CD4-positive, alpha-beta memory T cell (primary cell): Measurements from ENCODE around the gene AMFR. TPM values are rescaled to one million over a fixed set of nuclear protein-coding genes. Genes with fewer than 3 reads are reported as not detected.
"Not testable (repeated sequence)": the region's sequence is repeated elsewhere in the genome, so short reads cannot be mapped to it uniquely, and the experiment has no call there.

ENCODE experiments used
- CTCF ChIA-PET: fragments of 350-600 bp; sonication (Branson Sonifier 250); formaldehyde crosslinking; loops from one replicate; lab custom pipeline; 2021; ENCODE audit warnings: inconsistent platforms; ENCODE audit not compliant: partially characterized antibody; lab: Charles Lee
- POLR2A ChIA-PET: fragments of 350-600 bp; sonication (Branson Sonifier 250); formaldehyde crosslinking; loops from one replicate; lab custom pipeline; 2021; ENCODE audit not compliant: partially characterized antibody; lab: Charles Lee
- DNase-seq, 5 donors: peaks; one replicate each; pipeline versions ENCODE4 v3.0.0 to v3.0.0-alpha.2; 2020 to 2022; ENCODE audit warnings: mixed read lengths in 1 of 5
- H3K27ac ChIP-seq: one replicate; pipeline ENCODE4 v1.7.0; 2013; ENCODE audit warnings: low read depth, low read length
- H3K27me3 ChIP-seq: 2 replicates; pipeline ENCODE4 v1.7.0; 2013; ENCODE audit warnings: mild to moderate bottlenecking, low read length, moderate library complexity; ENCODE audit not compliant: insufficient read depth
- H3K36me3 ChIP-seq: 2 replicates; pipeline ENCODE4 v1.7.0; 2013; ENCODE audit warnings: mild to moderate bottlenecking, low read length, moderate library complexity; ENCODE audit not compliant: insufficient read depth
- H3K4me1 ChIP-seq: 2 replicates; pipeline ENCODE4 v1.7.0; 2013; ENCODE audit warnings: mild to moderate bottlenecking, low read length, moderate library complexity; ENCODE audit not compliant: insufficient read depth
- H3K4me3 ChIP-seq, 2 donors: one replicate each; pipeline ENCODE4 v1.7.0; 2013; ENCODE audit warnings: low read length in 2 of 2, mild to moderate bottlenecking in 1 of 2
- H3K9me3 ChIP-seq, 2 donors: one replicate each; pipeline ENCODE4 v1.7.0; 2013; ENCODE audit warnings: low read length in 2 of 2, control low read depth in 1 of 2; ENCODE audit not compliant: control insufficient read depth in 1 of 2
- H3K27ac Mint-ChIP-seq, 7 donors: one replicate each; pipeline ENCODE4 v1.8.0; 2020 to 2021; ENCODE audit warnings: mixed read lengths in 7 of 7, mild to moderate bottlenecking in 6 of 7, inconsistent platforms in 3 of 7, moderate library complexity in 3 of 7
- H3K27me3 Mint-ChIP-seq, 2 donors: one replicate each; pipeline ENCODE4 v1.8.0; 2020 to 2021; ENCODE audit warnings: mixed read lengths in 2 of 2
- H3K36me3 Mint-ChIP-seq, 2 donors: one replicate each; pipeline ENCODE4 v1.8.0; 2020 to 2021; ENCODE audit warnings: mixed read lengths in 2 of 2, inconsistent platforms in 1 of 2, mild to moderate bottlenecking in 1 of 2
- H3K4me1 Mint-ChIP-seq, 4 donors: one replicate each; pipeline ENCODE4 v1.8.0; 2020 to 2021; ENCODE audit warnings: mixed read lengths in 4 of 4, mild to moderate bottlenecking in 1 of 4
- H3K4me3 Mint-ChIP-seq, 8 donors: one replicate each; pipeline ENCODE4 v1.8.0; 2020 to 2021; ENCODE audit warnings: mixed read lengths in 8 of 8, mild to moderate bottlenecking in 7 of 8, moderate library complexity in 6 of 8, inconsistent platforms in 3 of 8
- H3K9me3 Mint-ChIP-seq, 8 donors: one replicate each; pipeline ENCODE4 v1.8.0; 2020 to 2021; ENCODE audit warnings: mixed read lengths in 8 of 8, mild to moderate bottlenecking in 5 of 8, inconsistent platforms in 3 of 8, moderate library complexity in 1 of 8
- intact Hi-C: fragments of 100-400 bp; cut with micrococcal nuclease; formaldehyde crosslinking; loops from one replicate; pipeline ENCODE4 v1.15.1; 2023
- polyA plus RNA-seq, 2 donors: library from polyadenylated mRNA; unstranded; fragments of 300-500 nt; fragmentation: Illumina TruSeq; gene quantifications; one replicate each; pipeline ENCODE4 v1.2.3, GENCODE V29; 2021
- total RNA-seq, 2 experiments: library from RNA; stranded (reverse); gene quantifications; one replicate each; pipeline ENCODE4 v1.2.3, GENCODE V29; 2021

AMFR gene
- total and polyA plus RNA-seq, 4 experiments from 2014 or later: 45.7 to 67.6 (median 60.4) TPM

- Histone ChIP-seq H3K9me3 (no peaks in the 10 kb centered on the region), H3K27ac (no peak overlapping the region), H3K27me3 (no peaks in the 10 kb centered on the region), H3K4me3 (no peak overlapping the region), H3K36me3 (peaks cover 24% of the 10 kb centered on the region), H3K4me1 (no peaks in the 10 kb centered on the region)
- Mint-ChIP-seq H3K36me3 (peaks cover 49 to 58% of the 10 kb centered on the region in 2 donors), H3K27ac (no peak overlapping the region), H3K4me3 (no peak overlapping the region), H3K9me3 (peaks cover 0 to 2% (median 0%) of the 10 kb centered on the region in 8 donors), H3K27me3 (no peaks in the 10 kb centered on the region), H3K4me1 (peaks cover 1 to 9% (median 4%) of the 10 kb centered on the region in 4 donors)
- intact Hi-C loops: no loop called here
- POLR2A ChIA-PET: no interaction called here
- DNase-seq: no peak
- CTCF ChIA-PET: interaction anchor here (1.3 kb wide), 1 partner anchor 43 kb away, joined by 3 read pairs; no protein-coding TSS in a partner anchor
Measured at GRCh38 chr16:56399047-56399446, 26.3 kb downstream of the AMFR start.

- H3K4me3 Mint-ChIP-seq, H3K27ac Mint-ChIP-seq, H3K27ac ChIP-seq, DNase-seq, H3K4me3 ChIP-seq, H3K27me3 ChIP-seq, H3K27me3 Mint-ChIP-seq, H3K9me3 ChIP-seq, POLR2A ChIA-PET, H3K4me1 ChIP-seq, H3K9me3 Mint-ChIP-seq, CTCF ChIA-PET, intact Hi-C loops: not testable (repeated sequence)
- Mint-ChIP-seq H3K4me1 (peaks cover 6 to 12% (median 9%) of the 10 kb centered on the region in 4 donors), H3K36me3 (peaks cover 58 to 62% of the 10 kb centered on the region in 2 donors)
- H3K36me3 ChIP-seq: peaks cover 12% of the 10 kb centered on the region
Measured at GRCh38 chr16:56396724-56397123, 28.6 kb downstream of the AMFR start.

GRCh38 chr16:56389554-56389953, 35.8 kb downstream of the AMFR start:
- Mint-ChIP-seq H3K27ac (peak overlapping the region in 2 of 7 donors; percentile 48 to 68), H3K27me3 (no peaks in the 10 kb centered on the region), H3K9me3 (peaks cover 0 to 2% (median 0%) of the 10 kb centered on the region in 8 donors), H3K36me3 (peaks cover 71 to 75% of the 10 kb centered on the region in 2 donors), H3K4me3 (no peak overlapping the region), H3K4me1 (peaks cover 5 to 7% (median 6%) of the 10 kb centered on the region in 4 donors)
- H3K27ac ChIP-seq: no peak overlapping the region
- POLR2A ChIA-PET: no interaction called here
- no peaks in the 10 kb centered on the region for H3K27me3 ChIP-seq
- CTCF ChIA-PET: no interaction called here
- no peak for DNase-seq
- intact Hi-C loops: no loop called here
- H3K4me1 ChIP-seq: no peaks in the 10 kb centered on the region
- peaks cover 28% of the 10 kb centered on the region for H3K36me3 ChIP-seq
- no peak overlapping the region for H3K4me3 ChIP-seq
- no peaks in the 10 kb centered on the region for H3K9me3 ChIP-seq

GRCh38 chr16:56388209-56388608, 37.1 kb downstream of the AMFR start:
- CTCF ChIA-PET: interaction anchor here (1.7 kb wide), 1 partner anchor 32 kb away, joined by 4 read pairs; no protein-coding TSS in a partner anchor

GRCh38 chr16:56387396-56387795, 37.9 kb downstream of the AMFR start:
- peaks cover 0 to 7% (median 2%) of the 10 kb centered on the region in 4 donors for H3K4me1 Mint-ChIP-seq
- no peak overlapping the region for H3K27ac ChIP-seq

More at GRCh38 chr16:56388209-56388608, 37.1 kb downstream of the AMFR start:
- H3K27me3 Mint-ChIP-seq: no peaks in the 10 kb centered on the region
- peaks cover 0 to 6% (median 3%) of the 10 kb centered on the region in 8 donors for H3K9me3 Mint-ChIP-seq
- Histone ChIP-seq H3K27ac (no peak overlapping the region), H3K9me3 (no peaks in the 10 kb centered on the region), H3K27me3 (no peaks in the 10 kb centered on the region), H3K4me3 (no peak overlapping the region), H3K4me1 (no peaks in the 10 kb centered on the region), H3K36me3 (peaks cover 41% of the 10 kb centered on the region)
- intact Hi-C loops: no loop called here
- H3K36me3 Mint-ChIP-seq: peaks cover 76 to 79% of the 10 kb centered on the region in 2 donors
- peaks cover 0 to 11% (median 2%) of the 10 kb centered on the region in 4 donors for H3K4me1 Mint-ChIP-seq
- no peak overlapping the region for H3K4me3 Mint-ChIP-seq
- POLR2A ChIA-PET: no interaction called here
- peak overlapping the region in 1 of 7 donors; percentile 32 for H3K27ac Mint-ChIP-seq
- no peak for DNase-seq

GRCh38 chr16:56384074-56384721, 41.1 kb downstream of the AMFR start:
- DNase-seq: no peak
- Histone ChIP-seq H3K36me3 (peaks cover 46% of the 10 kb centered on the region), H3K9me3 (peaks cover 0 to 7% of the 10 kb centered on the region in 2 donors), H3K27me3 (no peaks in the 10 kb centered on the region), H3K4me1 (no peaks in the 10 kb centered on the region), H3K4me3 (no peak overlapping the region), H3K27ac (no peak overlapping the region)
- ChIA-PET CTCF (no interaction called here), POLR2A (no interaction called here)
- peak overlapping the region in 2 of 7 donors; percentile 6 to 52 for H3K27ac Mint-ChIP-seq
- no peaks in the 10 kb centered on the region for H3K27me3 Mint-ChIP-seq
- peaks cover 84 to 86% of the 10 kb centered on the region in 2 donors for H3K36me3 Mint-ChIP-seq
- intact Hi-C loops: no loop called here
- no peak overlapping the region for H3K4me3 Mint-ChIP-seq
- H3K9me3 Mint-ChIP-seq: peaks cover 0 to 41% (median 22%) of the 10 kb centered on the region in 8 donors
- peaks cover 0 to 5% (median 2%) of the 10 kb centered on the region in 4 donors for H3K4me1 Mint-ChIP-seq

More at GRCh38 chr16:56387396-56387795, 37.9 kb downstream of the AMFR start:
- Histone ChIP-seq H3K36me3 (peaks cover 45% of the 10 kb centered on the region), H3K4me3 (no peak overlapping the region), H3K4me1 (no peaks in the 10 kb centered on the region), H3K9me3 (no peaks in the 10 kb centered on the region), H3K27me3 (no peaks in the 10 kb centered on the region)
- Mint-ChIP-seq H3K9me3 (peaks cover 0 to 14% (median 5%) of the 10 kb centered on the region in 8 donors), H3K4me3 (no peak overlapping the region), H3K27me3 (no peaks in the 10 kb centered on the region), H3K27ac (no peak overlapping the region), H3K36me3 (peaks cover 76 to 79% of the 10 kb centered on the region in 2 donors)
- ChIA-PET POLR2A (no interaction called here), CTCF (interaction anchor here (1.7 kb wide), 1 partner anchor 31 kb away, joined by 4 read pairs; no protein-coding TSS in a partner anchor)
- intact Hi-C loops: no loop called here
- DNase-seq: no peak

- Histone ChIP-seq H3K36me3 (peaks cover 40% of the 10 kb centered on the region), H3K9me3 (peaks cover 0 to 7% of the 10 kb centered on the region in 2 donors), H3K27ac (no peak overlapping the region), H3K27me3 (no peaks in the 10 kb centered on the region), H3K4me1 (no peaks in the 10 kb centered on the region), H3K4me3 (no peak overlapping the region)
- DNase-seq: no peak
- H3K36me3 Mint-ChIP-seq: peaks cover 87 to 90% of the 10 kb centered on the region in 2 donors
- intact Hi-C loops: no loop called here
- peaks cover 0 to 7% (median 6%) of the 10 kb centered on the region in 4 donors for H3K4me1 Mint-ChIP-seq
- H3K4me3 Mint-ChIP-seq: no peak overlapping the region
- ChIA-PET CTCF (no interaction called here), POLR2A (no interaction called here)
- peaks cover 0 to 47% (median 22%) of the 10 kb centered on the region in 8 donors for H3K9me3 Mint-ChIP-seq
- no peaks in the 10 kb centered on the region for H3K27me3 Mint-ChIP-seq
- no peak overlapping the region for H3K27ac Mint-ChIP-seq
Measured at GRCh38 chr16:56382901-56383355, 42.4 kb downstream of the AMFR start.
